SK-N-MC (cell line): ENCODE results near the gene ZNF343.

Experiments used
- EZH2 ChIP-seq: fragments of 200-600 bp; sonication (generic); IDR thresholded peaks from one replicate; pipeline ENCODE4 v1.6.1; 2017; ENCODE audit warnings: antibody characterized with exemption
- POLR2AphosphoS5 ChIP-seq: IDR thresholded peaks from 2 replicates; pipeline ENCODE4 v1.6.1; 2012; ENCODE audit warnings: mild to moderate bottlenecking, low read depth, low read length, borderline replicate concordance

DNA sequence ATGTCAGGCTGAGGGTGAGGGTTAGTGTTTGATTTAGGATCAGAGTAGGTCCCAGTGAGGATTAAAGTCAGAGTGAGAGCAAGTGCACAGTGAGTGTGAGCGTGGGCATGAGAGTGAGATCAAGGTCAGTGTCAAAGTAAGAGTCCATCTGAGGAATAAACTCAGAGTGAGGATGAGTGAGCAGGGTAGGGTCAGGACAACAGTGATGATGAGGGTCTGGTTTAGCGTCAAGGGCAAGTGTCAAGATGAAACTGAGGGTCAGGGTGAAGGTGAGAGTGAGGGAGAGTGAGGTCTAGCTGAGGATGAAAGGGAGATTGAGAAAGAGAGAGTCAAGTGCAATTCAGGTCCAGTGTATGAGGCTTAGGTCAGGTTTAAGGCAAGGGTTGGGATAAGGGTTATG lies 7.7 kb upstream of the ZNF343 start:
- TF ChIP-seq EZH2 = no peak
- TF ChIP-seq POLR2AphosphoS5 = no peak
